Stomach (tissue), 9 donors: ENCODE measurements around the gene COL25A1. TPM values are rescaled to one million over a fixed set of nuclear protein-coding genes. Genes with fewer than 3 reads are reported as not detected.
"Not testable (repeated sequence)": the region's sequence is repeated elsewhere in the genome, so short reads cannot be mapped to it uniquely, and the experiment has no call there.

Source experiments
- DNase-seq, 2 donors: peaks; one replicate each; pipeline versions ENCODE4 v3.0.0 to v3.0.0-alpha.2; 2013 to 2019
- H3K27ac ChIP-seq, 5 donors: fragments of 200-600 bp in 4 of 5; sonication (generic) in 4 of 5; one replicate each; pipeline ENCODE4 v1.5.1; 2013 to 2019; ENCODE audit warnings: mild to moderate bottlenecking in 1 of 5, moderate library complexity in 1 of 5
- H3K27me3 ChIP-seq, 3 donors: fragments of 200-600 bp; sonication (generic); one replicate each; pipeline ENCODE4 v1.5.1; 2017 to 2019; ENCODE audit warnings: mixed run types in 1 of 3
- H3K36me3 ChIP-seq, 4 donors: fragments of 200-600 bp; sonication (generic); 1 replicate in 3 of 4; 2 replicates in 1 of 4; pipeline ENCODE4 v1.5.1; 2016 to 2019
- H3K4me1 ChIP-seq, 4 donors: fragments of 200-600 bp; sonication (generic); one replicate each; pipeline ENCODE4 v1.5.1; 2016 to 2019
- H3K4me3 ChIP-seq, 4 donors: fragments of 200-600 bp; sonication (generic) in 3 of 4; one replicate each; pipeline ENCODE4 v1.5.1; 2016 to 2019; ENCODE audit warnings: mild to moderate bottlenecking in 1 of 4
- H3K9me3 ChIP-seq, 4 donors: fragments of 200-600 bp; sonication (generic); one replicate each; pipeline ENCODE4 v1.5.1; 2016 to 2019
- CTCF ChIP-seq, 7 experiments: fragments of 450-650 bp in 4 of 7; fragments of 200-600 bp in 3 of 7; sonication (generic) in 3 of 7; IDR thresholded peaks; one replicate each; pipeline ENCODE4 v1.5.1; 2016 to 2019; ENCODE audit warnings: antibody characterized with exemption in 7 of 7, control low read depth in 2 of 7, mild to moderate bottlenecking in 1 of 7
- EP300 ChIP-seq: sonication (generic); formaldehyde crosslinking; IDR thresholded peaks from one replicate; pipeline ENCODE4 v1.6.1; 2017; ENCODE audit warnings: antibody characterized with exemption
- POLR2A ChIP-seq, 4 donors: fragments of 450-650 bp; IDR thresholded peaks; one replicate each; pipeline ENCODE4 v1.6.1; 2016; ENCODE audit warnings: antibody characterized with exemption in 4 of 4, control low read depth in 2 of 4, mild to moderate bottlenecking in 1 of 4, moderate library complexity in 1 of 4
- POLR2AphosphoS5 ChIP-seq, 3 donors: sonication (generic); formaldehyde crosslinking; IDR thresholded peaks; one replicate each; pipeline ENCODE4 v1.6.1; 2016; ENCODE audit warnings: antibody characterized with exemption in 3 of 3
- WGBS, 5 donors: extraction: QIAGEN DNeasy Blood & Tissue Kit in 3 of 5; methylation state at CpG; one replicate each; pipeline versions ENCODE4 v1.1.5 to v1.1.7; 2013 to 2018; 5-methylcytosine and 5-hydroxymethylcytosine counted together
- intact Hi-C: fragments of 100-400 bp; cut with DNase I; formaldehyde crosslinking; loops from one replicate; pipeline ENCODE4 v1.15.1; 2023; ENCODE audit warnings: low total_unique reads
- polyA plus RNA-seq, 3 donors: library from polyadenylated mRNA; stranded (reverse); fragments of 200-250 nt; gene quantifications; one replicate each; pipeline ENCODE4 v1.2.3, GENCODE V29; 2013
- total RNA-seq, 5 donors: library from RNA; depleted of rRNA; stranded (reverse); fragments of >200 nt; gene quantifications; one replicate each; pipeline versions ENCODE4 v1.1.0 to v1.2.3, GENCODE V29; 2014 to 2016
- donor health status: healthy with polysubstance abuse.
- donor health status: Bipolar disorder and iron deficiency.
- donor health status: healthy.

The COL25A1 gene
- total and polyA plus RNA-seq, 8 donors = 0.10 to 4.1 (median 1.5) TPM; not detected in 5

GRCh38 chr4:108877821-108878220, 424.6 kb downstream of the COL25A1 start:
- intact Hi-C loops = no loop called here
- H3K9me3 ChIP-seq = no peaks in the 10 kb centered on the region
- no peak overlapping the region for H3K27ac ChIP-seq
- WGBS, 5 donors = 73 to 89% (median 80%) methylated on average over 2 of the region's 2 CpGs
- H3K36me3 ChIP-seq = no peaks in the 10 kb centered on the region
- H3K4me1 ChIP-seq = no peaks in the 10 kb centered on the region
- no peak overlapping the region for H3K4me3 ChIP-seq
- no peaks in the 10 kb centered on the region for H3K27me3 ChIP-seq
- DNase-seq = no peak
- TF ChIP-seq POLR2A (IDR thresholded peaks at IDR 0.05) = no peak
- no peak for TF ChIP-seq CTCF (IDR thresholded peaks at IDR 0.05)
- TF ChIP-seq EP300 = no peak
- TF ChIP-seq POLR2AphosphoS5 (IDR thresholded peaks at IDR 0.05) = no peak

GRCh38 chr4:108874806-108875205, 427.7 kb downstream of the COL25A1 start:
- Histone ChIP-seq H3K4me1 (no peaks in the 10 kb centered on the region), H3K36me3 (no peaks in the 10 kb centered on the region), H3K9me3 (no peaks in the 10 kb centered on the region), H3K27ac (no peak overlapping the region), H3K4me3 (no peak overlapping the region), H3K27me3 (no peaks in the 10 kb centered on the region)
- WGBS, 5 donors = 57 to 82% (median 57%) methylated on average over 1 of the region's 1 CpG
- DNase-seq = no peak
- TF ChIP-seq CTCF (IDR thresholded peaks at IDR 0.05) (no peak), POLR2AphosphoS5 (IDR thresholded peaks at IDR 0.05) (no peak), EP300 (no peak), POLR2A (IDR thresholded peaks at IDR 0.05) (no peak)
- intact Hi-C loops = no loop called here

- H3K4me1 ChIP-seq, DNase-seq, H3K36me3 ChIP-seq, H3K9me3 ChIP-seq, H3K4me3 ChIP-seq, intact Hi-C loops, H3K27me3 ChIP-seq, H3K27ac ChIP-seq: not testable (repeated sequence)
- WGBS, 5 donors = 92 to 98% (median 93%) methylated on average over 9 of the region's 9 CpGs
These were observed 432.5 kb downstream of the COL25A1 start for GRCh38 chr4:108869970-108870369.

- Histone ChIP-seq H3K4me1 (no peaks in the 10 kb centered on the region), H3K4me3 (no peak overlapping the region), H3K9me3 (no peaks in the 10 kb centered on the region), H3K27me3 (no peaks in the 10 kb centered on the region), H3K36me3 (no peaks in the 10 kb centered on the region), H3K27ac (no peak overlapping the region)
- DNase-seq = no peak
- intact Hi-C loops = no loop called here
- TF ChIP-seq POLR2AphosphoS5 (IDR thresholded peaks at IDR 0.05) = no peak
- no peak for TF ChIP-seq CTCF (IDR thresholded peaks at IDR 0.05)
- no peak for TF ChIP-seq POLR2A (IDR thresholded peaks at IDR 0.05)
- TF ChIP-seq EP300 = no peak
- WGBS, 5 donors = 78 to 82% (median 81%) methylated on average over 1 of the region's 1 CpG
These were observed 433.7 kb downstream of the COL25A1 start for GRCh38 chr4:108868606-108869227.

GRCh38 chr4:108867476-108867875, 435.0 kb downstream of the COL25A1 start:
- TF ChIP-seq POLR2AphosphoS5 (IDR thresholded peaks at IDR 0.05) (no peak), POLR2A (IDR thresholded peaks at IDR 0.05) (no peak), CTCF (IDR thresholded peaks at IDR 0.05) (no peak), EP300 (no peak)
- no peaks in the 10 kb centered on the region for H3K36me3 ChIP-seq
- DNase-seq = no peak
- H3K9me3 ChIP-seq = no peaks in the 10 kb centered on the region
- H3K4me3 ChIP-seq = no peak overlapping the region
- no peaks in the 10 kb centered on the region for H3K27me3 ChIP-seq
- intact Hi-C loops = no loop called here
- H3K4me1 ChIP-seq = no peaks in the 10 kb centered on the region
- H3K27ac ChIP-seq = no peak overlapping the region
